Trophoblast cell (in vitro differentiated cells and primary cell): ENCODE data around the gene PRC1.

Experiments
- DNase-seq, 2 donors: peaks; one replicate each; pipeline ENCODE4 v3.0.0-alpha.2; 2016
- H2AFZ ChIP-seq: 2 replicates; pipeline ENCODE4 v1.6.1; 2013; ENCODE audit warnings: low read length, moderate library complexity, mild to moderate bottlenecking; ENCODE audit not compliant: insufficient read depth, poor library complexity
- H2AK5ac ChIP-seq: 2 replicates; pipeline ENCODE4 v1.6.1; 2013; ENCODE audit warnings: mild to moderate bottlenecking, low read length
- H2BK120ac ChIP-seq: 2 replicates; pipeline ENCODE4 v1.6.1; 2013; ENCODE audit warnings: low read length, mild to moderate bottlenecking, moderate library complexity; ENCODE audit not compliant: insufficient read depth, poor library complexity
- H2BK12ac ChIP-seq: 2 replicates; pipeline ENCODE4 v1.6.1; 2013; ENCODE audit warnings: mild to moderate bottlenecking, low read length, moderate library complexity
- H2BK5ac ChIP-seq: 2 replicates; pipeline ENCODE4 v1.6.1; 2013; ENCODE audit warnings: low read length, low read depth, moderate library complexity, mild to moderate bottlenecking; ENCODE audit not compliant: poor library complexity
- H3K14ac ChIP-seq: 2 replicates; pipeline ENCODE4 v1.6.1; 2013; ENCODE audit warnings: mild to moderate bottlenecking, low read length
- H3K18ac ChIP-seq: 2 replicates; pipeline ENCODE4 v1.6.1; 2013; ENCODE audit warnings: mild to moderate bottlenecking, low read length
- H3K23ac ChIP-seq: 2 replicates; pipeline ENCODE4 v1.6.1; 2013; ENCODE audit warnings: low read length
- H3K27ac ChIP-seq: 2 replicates; pipeline ENCODE4 v1.5.1; 2013; ENCODE audit warnings: low read depth, mild to moderate bottlenecking, inconsistent platforms, low read length, moderate library complexity
- H3K27me3 ChIP-seq: 2 replicates; pipeline ENCODE4 v1.6.1; 2013; ENCODE audit warnings: inconsistent platforms, mild to moderate bottlenecking, low read length, moderate library complexity; ENCODE audit not compliant: insufficient read depth
- H3K36me3 ChIP-seq, 2 experiments: 1 replicate in 1 of 2; 2 replicates in 1 of 2; pipeline ENCODE4 v1.6.1; 2013; ENCODE audit warnings: low read length in 2 of 2, mild to moderate bottlenecking in 2 of 2, moderate library complexity in 1 of 2; ENCODE audit not compliant: insufficient read depth in 2 of 2, control insufficient read depth in 1 of 2
- H3K4ac ChIP-seq: 2 replicates; pipeline ENCODE4 v1.6.1; 2013; ENCODE audit warnings: low read depth, mild to moderate bottlenecking, low read length, moderate library complexity
- H3K4me1 ChIP-seq, 2 experiments: 1 replicate in 1 of 2; 2 replicates in 1 of 2; pipeline ENCODE4 v1.6.1; 2013; ENCODE audit warnings: low read length in 2 of 2, mild to moderate bottlenecking in 2 of 2, moderate library complexity in 1 of 2; ENCODE audit not compliant: insufficient read depth in 2 of 2, control insufficient read depth in 1 of 2
- H3K4me2 ChIP-seq: 2 replicates; pipeline ENCODE4 v1.6.1; 2013; ENCODE audit warnings: inconsistent platforms, mild to moderate bottlenecking, low read length, moderate library complexity
- H3K4me3 ChIP-seq: 2 replicates; pipeline ENCODE4 v1.5.1; 2013; ENCODE audit warnings: mild to moderate bottlenecking, low read depth, low read length, inconsistent platforms
- H3K79me1 ChIP-seq: one replicate; pipeline ENCODE4 v1.6.1; 2013; ENCODE audit warnings: low read length
- H3K79me2 ChIP-seq: 2 replicates; pipeline ENCODE4 v1.6.1; 2013; ENCODE audit warnings: low read length, mild to moderate bottlenecking; ENCODE audit not compliant: control insufficient read depth, insufficient read depth, poor library complexity
- H3K9ac ChIP-seq: 2 replicates; pipeline ENCODE4 v1.6.1; 2013; ENCODE audit warnings: mild to moderate bottlenecking, low read length
- H3K9me3 ChIP-seq: 2 replicates; pipeline ENCODE4 v1.6.1; 2013; ENCODE audit warnings: low read depth, mild to moderate bottlenecking, control low read depth, inconsistent platforms, low read length; ENCODE audit not compliant: insufficient read depth
- H4K12ac ChIP-seq: 2 replicates; pipeline ENCODE4 v1.6.1; 2013; ENCODE audit warnings: low read depth, mild to moderate bottlenecking, low read length, moderate library complexity
- H4K8ac ChIP-seq: 2 replicates; pipeline ENCODE4 v1.6.1; 2013; ENCODE audit warnings: low read depth, mild to moderate bottlenecking, low read length, moderate library complexity
- H4K91ac ChIP-seq: one replicate; pipeline ENCODE4 v1.6.1; 2013; ENCODE audit warnings: low read depth, mild to moderate bottlenecking, low read length, moderate library complexity
- WGBS: extraction: QIAGEN DNeasy Blood & Tissue Kit; methylation state at CpG from one replicate; pipeline ENCODE4 v1.1.7; 2013; ENCODE audit warnings: missing lambda C conversion rate; ENCODE audit not compliant: insufficient read length, insufficient coverage; ENCODE audit errors: extremely low coverage; 5-methylcytosine and 5-hydroxymethylcytosine counted together

PRC1 gene

DNA sequence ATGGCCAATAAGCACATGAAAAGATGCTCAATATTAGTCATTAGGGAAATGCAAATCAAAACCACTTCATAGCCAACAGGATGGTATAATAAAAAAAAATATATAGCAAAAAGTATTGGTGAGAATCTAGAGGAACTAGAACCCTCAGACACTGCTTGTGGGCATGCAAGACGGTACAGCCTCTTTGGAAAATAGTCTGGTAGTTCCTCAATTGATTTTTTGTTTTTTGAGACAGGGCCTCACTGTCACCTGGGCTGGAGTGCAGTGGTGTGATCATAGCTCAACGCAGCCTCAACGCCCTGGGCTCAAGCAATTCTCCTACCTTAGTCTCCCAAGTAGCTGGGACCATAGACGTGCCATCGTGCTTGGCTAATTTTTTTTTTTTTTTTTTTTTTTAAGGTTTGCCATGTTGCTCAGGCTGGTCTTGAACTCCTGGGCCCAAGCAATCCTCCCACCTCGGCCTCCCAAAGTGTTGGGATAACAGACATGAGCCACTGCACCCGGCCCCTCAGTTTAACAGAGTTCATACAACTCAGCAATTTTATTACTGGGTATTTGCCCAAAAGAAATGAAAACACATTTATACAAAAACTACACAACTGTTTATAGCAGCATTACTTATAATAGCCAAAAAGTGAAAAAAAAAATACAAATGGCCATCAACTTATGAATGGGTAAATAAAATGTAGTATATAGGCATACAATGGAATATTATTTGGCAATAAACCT, 5.1 kb downstream of the PRC1 start:
- H3K4me2 ChIP-seq = no peak overlapping the region
- peaks cover 27% of the 10 kb centered on the region for H3K79me2 ChIP-seq
- H3K4ac ChIP-seq = peak overlapping the region; percentile 40
- no peak overlapping the region for H3K23ac ChIP-seq
- H3K14ac ChIP-seq = no peak overlapping the region
- no peak overlapping the region for H2AFZ ChIP-seq
- no peak overlapping the region for H4K12ac ChIP-seq
- no peaks in the 10 kb centered on the region for H3K9me3 ChIP-seq
- H3K79me1 ChIP-seq = peaks cover 4% of the 10 kb centered on the region
- H4K8ac ChIP-seq = no peak overlapping the region
- H3K18ac ChIP-seq = no peak overlapping the region
- H2AK5ac ChIP-seq = no peak overlapping the region
- no peak overlapping the region for H3K4me3 ChIP-seq
- no peak overlapping the region for H2BK5ac ChIP-seq
- DNase-seq = no peak
- no peaks in the 10 kb centered on the region for H3K27me3 ChIP-seq
- no peak overlapping the region for H4K91ac ChIP-seq
- H3K4me1 ChIP-seq = peaks cover 9 to 14% of the 10 kb centered on the region in 2 experiments
- H3K9ac ChIP-seq = no peak overlapping the region
- peaks cover 0 to 2% of the 10 kb centered on the region in 2 experiments for H3K36me3 ChIP-seq
- H2BK120ac ChIP-seq = no peak overlapping the region
- WGBS = no CpG with 5 or more reads among the region's 7 CpGs
- H2BK12ac ChIP-seq = no peak overlapping the region
- H3K27ac ChIP-seq = no peak overlapping the region

DNA sequence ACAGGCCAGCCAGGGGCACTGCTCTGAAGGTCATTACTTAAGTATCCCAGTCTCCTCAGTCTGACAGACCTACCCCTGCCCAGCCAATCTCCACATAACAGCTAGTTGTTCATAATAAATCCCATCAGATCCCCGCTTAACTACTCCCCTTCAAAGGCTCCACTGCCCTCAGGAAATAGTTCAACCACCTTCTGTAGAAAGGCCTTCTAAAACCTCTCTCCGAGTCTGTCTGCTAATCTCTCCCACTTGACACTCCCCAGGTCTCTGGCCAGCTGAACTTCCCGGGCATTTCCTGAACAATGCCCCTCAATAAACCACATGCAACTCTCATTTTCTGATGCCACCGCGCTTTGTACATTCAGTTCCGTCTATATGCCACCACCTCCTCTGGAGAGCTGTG, 6.0 kb downstream of the PRC1 start:
- no CpG with 5 or more reads among the region's 6 CpGs for WGBS
- no peaks in the 10 kb centered on the region for H3K9me3 ChIP-seq
- H2AK5ac ChIP-seq = no peak overlapping the region
- H3K14ac ChIP-seq = no peak overlapping the region
- no peak for DNase-seq
- H3K79me2 ChIP-seq = peaks cover 19% of the 10 kb centered on the region
- no peak overlapping the region for H2AFZ ChIP-seq
- no peak overlapping the region for H3K9ac ChIP-seq
- H2BK12ac ChIP-seq = no peak overlapping the region
- no peak overlapping the region for H3K18ac ChIP-seq
- peaks cover 3 to 7% of the 10 kb centered on the region in 2 experiments for H3K36me3 ChIP-seq
- no peak overlapping the region for H4K91ac ChIP-seq
- H3K27ac ChIP-seq = no peak overlapping the region
- peaks cover 9 to 14% of the 10 kb centered on the region in 2 experiments for H3K4me1 ChIP-seq
- H3K27me3 ChIP-seq = no peaks in the 10 kb centered on the region
- no peak overlapping the region for H3K4me3 ChIP-seq
- no peak overlapping the region for H2BK5ac ChIP-seq
- peak overlapping the region; percentile 32 for H3K23ac ChIP-seq
- no peaks in the 10 kb centered on the region for H3K79me1 ChIP-seq
- H3K4me2 ChIP-seq = no peak overlapping the region
- peak overlapping the region; percentile 60 for H3K4ac ChIP-seq
- no peak overlapping the region for H2BK120ac ChIP-seq
- H4K8ac ChIP-seq = no peak overlapping the region
- no peak overlapping the region for H4K12ac ChIP-seq

DNA sequence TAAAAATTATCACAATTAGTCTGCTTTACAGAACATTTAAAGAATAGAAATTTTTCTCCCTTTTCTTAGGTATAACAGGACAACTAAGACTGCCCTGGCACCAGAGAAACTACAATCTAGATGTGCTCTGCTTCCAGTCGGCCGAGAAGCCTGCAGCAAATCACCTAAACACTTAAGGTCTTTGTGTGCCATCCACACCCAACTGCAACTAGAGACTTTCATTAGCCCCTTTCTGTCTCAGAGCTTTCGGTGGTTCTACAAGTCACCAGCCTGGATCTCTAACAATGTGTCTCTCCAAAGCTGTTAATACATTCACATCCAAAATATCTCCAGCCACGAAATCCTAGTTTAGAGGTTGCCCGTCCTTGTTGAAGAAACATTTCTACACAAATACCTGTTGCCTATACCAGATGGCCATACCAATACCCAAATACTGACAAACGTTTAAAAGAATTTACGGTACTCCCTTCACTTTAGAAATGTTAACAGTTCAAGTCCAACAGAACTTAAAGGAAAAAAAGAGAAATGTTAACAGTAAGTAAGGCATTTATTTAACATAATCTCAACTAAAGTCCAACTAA, 6.7 kb downstream of the PRC1 start:
- H2BK12ac ChIP-seq = no peak overlapping the region
- H2BK5ac ChIP-seq = no peak overlapping the region
- H3K4me3 ChIP-seq = no peak overlapping the region
- no peak overlapping the region for H3K27ac ChIP-seq
- H3K14ac ChIP-seq = no peak overlapping the region
- no peak overlapping the region for H3K4me2 ChIP-seq
- H3K27me3 ChIP-seq = no peaks in the 10 kb centered on the region
- no CpG with 5 or more reads among the region's 7 CpGs for WGBS
- no peak overlapping the region for H3K23ac ChIP-seq
- H3K9me3 ChIP-seq = no peaks in the 10 kb centered on the region
- no peak overlapping the region for H3K18ac ChIP-seq
- H3K9ac ChIP-seq = no peak overlapping the region
- H2AK5ac ChIP-seq = no peak overlapping the region
- no peak overlapping the region for H2AFZ ChIP-seq
- H3K79me2 ChIP-seq = peaks cover 19% of the 10 kb centered on the region
- no peak for DNase-seq
- H3K79me1 ChIP-seq = no peaks in the 10 kb centered on the region
- peaks cover 9 to 14% of the 10 kb centered on the region in 2 experiments for H3K4me1 ChIP-seq
- H4K91ac ChIP-seq = no peak overlapping the region
- peak overlapping the region; percentile 76 for H3K4ac ChIP-seq
- no peak overlapping the region for H4K8ac ChIP-seq
- H4K12ac ChIP-seq = no peak overlapping the region
- peaks cover 3 to 11% of the 10 kb centered on the region in 2 experiments for H3K36me3 ChIP-seq
- H2BK120ac ChIP-seq = no peak overlapping the region

DNA sequence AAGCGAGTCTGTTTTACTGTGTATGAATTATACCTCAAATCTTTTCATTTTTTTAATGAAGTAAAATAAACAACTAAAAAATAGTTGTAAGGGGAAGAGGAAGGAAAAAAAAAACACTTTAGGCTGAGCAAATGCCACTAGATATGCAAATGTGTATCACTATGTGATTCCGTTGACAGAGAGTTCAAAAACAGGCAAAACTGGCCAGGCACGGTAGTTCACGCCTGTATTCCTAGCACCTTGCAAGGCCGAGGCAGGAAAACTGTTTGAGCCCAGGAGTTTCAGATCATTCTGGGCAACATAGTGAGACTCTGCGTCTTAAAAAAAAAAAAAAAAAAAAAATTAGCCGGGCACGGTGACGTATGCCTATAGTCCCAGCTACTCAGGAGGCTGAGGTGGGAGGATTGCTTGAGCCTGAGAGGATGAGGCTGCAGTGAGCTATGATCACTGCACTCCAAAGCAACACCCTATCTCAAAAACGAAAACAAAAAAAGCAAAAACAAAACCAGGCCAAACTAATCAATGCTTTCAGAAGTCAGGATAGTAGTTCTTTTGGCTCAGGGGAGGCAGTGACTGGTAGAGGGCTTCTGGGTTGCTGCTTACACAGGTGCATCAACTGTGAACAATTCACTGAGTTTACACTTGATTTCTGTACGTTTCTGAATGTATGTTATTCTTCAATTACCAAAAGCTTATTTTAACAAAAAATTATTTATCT, 7.4 kb downstream of the PRC1 start:
- no peaks in the 10 kb centered on the region for H3K9me3 ChIP-seq
- no peak overlapping the region for H2BK12ac ChIP-seq
- H3K23ac ChIP-seq = no peak overlapping the region
- no peak overlapping the region for H3K18ac ChIP-seq
- H3K9ac ChIP-seq = no peak overlapping the region
- H3K36me3 ChIP-seq = peaks cover 7 to 16% of the 10 kb centered on the region in 2 experiments
- H3K4me3 ChIP-seq = no peak overlapping the region
- H2AFZ ChIP-seq = no peak overlapping the region
- no peak overlapping the region for H3K4me2 ChIP-seq
- no peak overlapping the region for H2BK120ac ChIP-seq
- WGBS = no CpG with 5 or more reads among the region's 11 CpGs
- no peak overlapping the region for H4K12ac ChIP-seq
- peaks cover 8 to 14% of the 10 kb centered on the region in 2 experiments for H3K4me1 ChIP-seq
- no peak overlapping the region for H3K27ac ChIP-seq
- no peak overlapping the region for H4K8ac ChIP-seq
- no peak overlapping the region for H4K91ac ChIP-seq
- H3K79me1 ChIP-seq = no peaks in the 10 kb centered on the region
- DNase-seq = no peak
- peak overlapping the region; percentile 49 for H3K4ac ChIP-seq
- H3K27me3 ChIP-seq = no peaks in the 10 kb centered on the region
- H3K14ac ChIP-seq = no peak overlapping the region
- H3K79me2 ChIP-seq = peaks cover 19% of the 10 kb centered on the region
- H2BK5ac ChIP-seq = no peak overlapping the region
- no peak overlapping the region for H2AK5ac ChIP-seq
